ENCODE measurements around the gene UGDH. TPM values are rescaled to one million over a fixed set of nuclear protein-coding genes. Genes with fewer than 3 reads are reported as not detected.
A peak's percentile ranks its signal among the peaks of the same experiment; 100 is the strongest.

The UGDH gene
- total and polyA plus RNA-seq, 2 of the 13 experiments (the other 11 are each of a cell fraction or from before 2014, with no cell fraction given) = 99.0 to 384 TPM

GRCh38 chr4:39458505-39459300 lies 68.5 kb downstream of the UGDH start, which contains the start of the genes LIAS and RPL9 (continued):
- TF ChIP-seq IRF9 (CRISPR knock-in tag; IDR thresholded peaks at IDR 0.05; ENCODE audit: borderline replicate concordance) = peak; percentile 40; the same call in 1 of the 2 replicates
- TF ChIP-seq, protein P1, sequence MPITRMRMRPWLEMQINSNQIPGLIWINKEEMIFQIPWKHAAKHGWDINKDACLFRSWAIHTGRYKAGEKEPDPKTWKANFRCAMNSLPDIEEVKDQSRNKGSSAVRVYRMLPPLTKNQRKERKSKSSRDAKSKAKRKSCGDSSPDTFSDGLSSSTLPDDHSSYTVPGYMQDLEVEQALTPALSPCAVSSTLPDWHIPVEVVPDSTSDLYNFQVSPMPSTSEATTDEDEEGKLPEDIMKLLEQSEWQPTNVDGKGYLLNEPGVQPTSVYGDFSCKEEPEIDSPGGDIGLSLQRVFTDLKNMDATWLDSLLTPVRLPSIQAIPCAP (CRISPR knock-in tag; IDR thresholded peaks at IDR 0.05; ENCODE audit: low read depth) = 0 out of 2 replicates have a peak, but pooled peaks have one; percentile 67
- peak; percentile 47; the same call in 1 of the 2 replicates for TF ChIP-seq ZNF335 (CRISPR knock-in tag; IDR thresholded peaks at IDR 0.05)
- peak; percentile 20; the same call in 1 of the 2 replicates for TF ChIP-seq ZNF556 (CRISPR knock-in tag; IDR thresholded peaks at IDR 0.05; ENCODE audit: borderline replicate concordance)
- no peak; the same call in 1 of the 2 replicates for TF ChIP-seq FOXM1 (CRISPR knock-in tag; IDR thresholded peaks at IDR 0.05)
- no peak for TF ChIP-seq SOX13 (IDR thresholded peaks at IDR 0.05)
- peak in 1 of 2 experiments; percentile 37; a peak in 2 of 4 replicates for TF ChIP-seq SOX13 (CRISPR knock-in tag; conservative IDR thresholded peaks at IDR 0.05 in 1 of 2, IDR thresholded peaks at IDR 0.05 in 1 of 2)
- TF ChIP-seq, protein P2, sequence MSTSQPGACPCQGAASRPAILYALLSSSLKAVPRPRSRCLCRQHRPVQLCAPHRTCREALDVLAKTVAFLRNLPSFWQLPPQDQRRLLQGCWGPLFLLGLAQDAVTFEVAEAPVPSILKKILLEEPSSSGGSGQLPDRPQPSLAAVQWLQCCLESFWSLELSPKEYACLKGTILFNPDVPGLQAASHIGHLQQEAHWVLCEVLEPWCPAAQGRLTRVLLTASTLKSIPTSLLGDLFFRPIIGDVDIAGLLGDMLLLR (CRISPR knock-in tag; IDR thresholded peaks at IDR 0.05) = peak; percentile 68
- TF ChIP-seq KDM5B (CRISPR knock-in tag; IDR thresholded peaks at IDR 0.05; ENCODE audit: borderline replicate concordance) = peak; percentile 90
- peak; percentile 87 for TF ChIP-seq ZNF709 (CRISPR knock-in tag; IDR thresholded peaks at IDR 0.05)
- TF ChIP-seq ZKSCAN1 (IDR thresholded peaks at IDR 0.05; ENCODE audit: low read length) = peak; percentile 34; the same call in 1 of the 2 replicates
- peak; percentile 97 for TF ChIP-seq KMT2B (CRISPR knock-in tag; IDR thresholded peaks at IDR 0.05)
- TF ChIP-seq SOX6 (IDR thresholded peaks at IDR 0.05) = no peak
- peak; percentile 26; the same call in 1 of the 2 replicates for TF ChIP-seq SOX6 (CRISPR knock-in tag; IDR thresholded peaks at IDR 0.05)
- 0 out of 2 replicates have a peak, but pooled peaks have one; percentile 21 for TF ChIP-seq PPARG (CRISPR knock-in tag; conservative IDR thresholded peaks at IDR 0.05)
- peak; percentile 58; the same call in 1 of the 2 replicates for TF ChIP-seq POGK (CRISPR knock-in tag; conservative IDR thresholded peaks at IDR 0.05)
- TF ChIP-seq, protein P3, sequence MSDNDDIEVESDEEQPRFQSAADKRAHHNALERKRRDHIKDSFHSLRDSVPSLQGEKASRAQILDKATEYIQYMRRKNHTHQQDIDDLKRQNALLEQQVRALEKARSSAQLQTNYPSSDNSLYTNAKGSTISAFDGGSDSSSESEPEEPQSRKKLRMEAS (IDR thresholded peaks at IDR 0.05) = peak; percentile 94
- 0 out of 2 replicates have a peak, but pooled peaks have one; percentile 66 for TF ChIP-seq ZNF253 (CRISPR knock-in tag; IDR thresholded peaks at IDR 0.05; ENCODE audit: borderline replicate concordance)
- peak; percentile 98 for TF ChIP-seq GATAD1 (CRISPR knock-in tag; IDR thresholded peaks at IDR 0.05)
- peak; percentile 79 for TF ChIP-seq RBM39 (IDR thresholded peaks at IDR 0.05; ENCODE audit: low read depth, low read length, poor library complexity, severe bottlenecking)
- no peak for TF ChIP-seq DPF2 (CRISPR knock-in tag; IDR thresholded peaks at IDR 0.05; ENCODE audit: borderline replicate concordance, low read depth)
- no peak; the same call in 1 of the 2 replicates for TF ChIP-seq ZNF143 (CRISPR knock-in tag; IDR thresholded peaks at IDR 0.05)
- peak; percentile 70; the same call in 1 of the 2 replicates for TF ChIP-seq ZNF367 (CRISPR knock-in tag; IDR thresholded peaks at IDR 0.05; ENCODE audit: borderline replicate concordance)
- no peak for TF ChIP-seq PAWR (CRISPR knock-in tag; IDR thresholded peaks at IDR 0.05; ENCODE audit: borderline replicate concordance)
- TF ChIP-seq, protein P4, sequence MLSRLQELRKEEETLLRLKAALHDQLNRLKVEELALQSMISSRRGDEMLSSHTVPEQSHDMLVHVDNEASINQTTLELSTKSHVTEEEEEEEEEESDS (CRISPR knock-in tag; IDR thresholded peaks at IDR 0.05; ENCODE audit: borderline replicate concordance) = no peak; the same call in 1 of the 2 replicates
